HG03064 (cell line): ENCODE measurements around the gene DDN.

Experiments
- ATAC-seq: cut with Tn5 transposase; IDR thresholded peaks from one replicate; pipeline ENCODE4 v1.9.1; 2021; ENCODE audit warnings: low read depth; ENCODE audit not compliant: unreplicated experiment

The DDN gene

GRCh38 chr12:48985901-48986300, 13.3 kb downstream of the DDN start:
- ATAC-seq, result no peak

GRCh38 chr12:48985475-48985897, 13.7 kb downstream of the DDN start:
- ATAC-seq, result no peak

GRCh38 chr12:48982397-48983080, 16.6 kb downstream of the DDN start:
- no peak for ATAC-seq

GRCh38 chr12:48981757-48982157, 17.4 kb downstream of the DDN start:
- ATAC-seq, result no peak

- no peak for ATAC-seq
Observed at GRCh38 chr12:48980953-48981756, 18.0 kb downstream of the DDN start.

GRCh38 chr12:48980389-48980952, 18.7 kb downstream of the DDN start:
- ATAC-seq, result no peak

GRCh38 chr12:48979602-48980388, 19.4 kb downstream of the DDN start:
- ATAC-seq, result no peak

GRCh38 chr12:48978741-48979601, 20.2 kb downstream of the DDN start:
- no peak for ATAC-seq

- no peak for ATAC-seq
Observed at GRCh38 chr12:48978291-48978740, 20.9 kb downstream of the DDN start, which contains the start of gene WNT1. Gene WNT1 (plus strand): TSS chr12:48978322. CDS start chr12:48978651, 329 bp downstream.

- no peak for ATAC-seq
Observed at GRCh38 chr12:48977290-48978281, 21.6 kb downstream of the DDN start.

GRCh38 chr12:48973941-48974673, 25.1 kb downstream of the DDN start:
- ATAC-seq, result no peak

- no peak for ATAC-seq
Observed at GRCh38 chr12:48973531-48973930, 25.6 kb downstream of the DDN start.

- ATAC-seq, result no peak
Observed at GRCh38 chr12:48972952-48973483, 26.2 kb downstream of the DDN start.

- no peak for ATAC-seq
Observed at GRCh38 chr12:48972213-48972951, 26.8 kb downstream of the DDN start.

GRCh38 chr12:48970702-48971334, 28.4 kb downstream of the DDN start:
- ATAC-seq, result no peak
